ENCODE measurements around the gene NXN.
"Not testable (repeated sequence)": the region's sequence is repeated elsewhere in the genome, so short reads cannot be mapped to it uniquely, and the experiment has no call there.

NXN gene

DNA sequence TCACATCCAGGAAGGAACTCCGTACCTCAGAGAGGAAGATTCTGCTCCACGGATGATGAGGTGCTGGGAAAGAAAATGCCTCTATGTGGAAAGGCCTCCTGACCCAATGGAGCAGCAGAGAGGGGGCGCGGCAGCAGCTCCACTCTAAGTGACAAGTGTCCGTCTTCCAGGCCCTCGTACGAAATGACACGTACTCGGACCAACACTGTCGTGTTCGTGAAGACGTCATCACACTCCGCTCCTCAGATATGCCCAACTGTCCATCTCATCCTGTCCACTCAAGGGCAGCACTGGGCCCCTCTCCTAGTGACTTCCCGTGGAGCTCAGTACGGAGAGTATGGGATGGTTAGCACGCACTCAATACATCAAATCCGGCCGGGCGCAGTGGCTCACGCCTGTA is 165.2 kb downstream of the NXN start:
- no peak for DNase-seq

DNA sequence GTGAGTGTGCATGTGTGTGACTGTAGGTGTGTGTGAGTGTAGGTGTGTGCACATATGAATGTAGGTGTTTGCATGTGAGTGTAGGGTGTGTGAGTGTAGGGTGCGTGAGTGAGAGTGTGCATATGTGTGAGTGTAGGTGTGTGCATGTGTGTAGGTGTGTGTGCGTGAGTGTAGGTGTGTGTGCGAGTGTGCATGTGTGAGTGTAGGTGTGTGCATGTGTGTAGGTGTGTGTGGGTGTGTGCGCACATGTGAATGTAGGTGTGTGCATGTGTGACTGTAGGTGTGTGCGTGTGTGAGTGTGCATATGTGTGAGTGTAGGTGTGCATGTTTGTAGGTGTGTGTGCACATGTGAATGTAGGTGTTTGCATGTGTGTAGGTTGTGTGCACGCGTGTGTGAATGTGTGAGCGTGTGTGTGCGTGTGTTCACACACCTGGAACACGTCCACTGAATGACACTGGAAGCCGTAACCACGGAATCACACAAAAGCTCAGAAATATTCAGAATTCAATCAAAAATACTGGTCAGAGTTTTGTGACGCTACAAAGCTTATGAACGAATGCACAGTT is 166.9 kb downstream of the NXN start:
- no peak for DNase-seq

DNA sequence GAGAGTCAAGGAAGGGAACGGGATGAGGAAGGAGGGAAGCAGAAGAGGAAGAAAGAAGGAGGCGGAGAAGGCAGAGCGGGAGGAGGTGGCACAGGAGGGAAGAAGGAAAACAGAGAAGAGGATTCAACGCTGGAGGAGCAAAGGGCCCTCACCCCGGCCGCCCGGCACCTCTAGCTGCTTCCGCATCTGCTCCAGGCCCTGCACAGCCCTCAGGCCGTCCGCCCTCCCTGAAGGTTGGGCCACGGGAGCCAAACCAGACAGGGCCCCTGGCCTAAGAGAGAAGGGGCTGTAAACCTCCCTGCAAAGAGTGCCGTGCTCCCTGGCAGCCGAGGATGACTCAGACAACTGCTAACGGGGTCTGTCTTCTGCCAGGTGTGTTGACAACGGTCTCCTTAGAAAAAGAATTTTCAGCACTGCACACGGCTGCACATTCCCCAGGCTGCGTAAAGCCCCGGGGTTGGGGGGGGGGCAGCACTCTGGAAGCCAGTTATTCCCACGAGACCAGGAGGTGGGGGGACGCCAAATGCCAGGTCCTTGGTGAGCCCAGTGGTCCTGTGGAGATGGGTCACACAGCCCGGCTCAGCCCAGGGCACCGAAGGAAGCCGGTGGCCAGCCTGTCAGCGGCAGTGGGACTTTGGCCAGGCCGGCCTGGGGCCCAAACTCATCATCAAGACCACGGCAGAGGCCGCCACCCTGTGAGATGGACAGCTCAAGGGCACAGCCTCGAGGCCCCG is 168.4 kb downstream of the NXN start:
- no peak for DNase-seq

DNA sequence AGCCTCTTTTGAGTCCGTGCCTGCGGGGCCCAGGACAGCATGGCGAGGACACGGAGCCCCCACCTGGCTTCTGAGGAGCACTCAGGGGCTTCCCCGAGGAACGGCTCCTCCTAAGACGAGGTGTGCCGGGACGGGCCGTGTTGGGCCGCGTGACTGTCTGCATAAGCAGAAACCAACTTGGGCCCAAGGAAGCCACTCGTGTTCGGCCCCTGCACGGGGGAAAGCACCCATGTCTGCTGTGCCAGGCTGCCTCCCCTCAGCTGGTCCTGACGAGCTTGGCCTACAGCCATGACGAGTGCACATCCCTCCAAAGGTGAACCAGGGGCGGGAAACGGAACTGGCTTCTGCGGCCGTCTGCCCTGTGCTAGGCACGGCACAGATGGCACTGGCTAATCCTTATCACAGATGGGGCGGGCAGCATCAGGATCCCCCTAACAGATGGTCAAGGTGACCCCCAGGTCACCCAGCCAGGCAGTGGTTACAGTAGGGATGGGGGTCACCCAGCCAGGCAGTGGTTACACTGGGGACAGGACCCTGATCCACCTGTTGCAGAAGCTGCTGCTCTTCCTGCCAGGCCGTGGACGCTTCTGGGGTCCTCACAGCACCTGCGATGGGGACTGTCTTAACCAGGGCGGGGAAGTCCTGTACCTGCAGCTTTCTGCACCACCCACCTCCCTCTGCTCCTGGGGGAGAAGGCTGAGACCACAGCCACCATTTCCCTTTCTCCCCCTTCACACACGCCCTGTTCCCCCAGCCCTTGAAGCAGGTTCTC is 171.9 kb downstream of the NXN start:
- no peak for DNase-seq

DNA sequence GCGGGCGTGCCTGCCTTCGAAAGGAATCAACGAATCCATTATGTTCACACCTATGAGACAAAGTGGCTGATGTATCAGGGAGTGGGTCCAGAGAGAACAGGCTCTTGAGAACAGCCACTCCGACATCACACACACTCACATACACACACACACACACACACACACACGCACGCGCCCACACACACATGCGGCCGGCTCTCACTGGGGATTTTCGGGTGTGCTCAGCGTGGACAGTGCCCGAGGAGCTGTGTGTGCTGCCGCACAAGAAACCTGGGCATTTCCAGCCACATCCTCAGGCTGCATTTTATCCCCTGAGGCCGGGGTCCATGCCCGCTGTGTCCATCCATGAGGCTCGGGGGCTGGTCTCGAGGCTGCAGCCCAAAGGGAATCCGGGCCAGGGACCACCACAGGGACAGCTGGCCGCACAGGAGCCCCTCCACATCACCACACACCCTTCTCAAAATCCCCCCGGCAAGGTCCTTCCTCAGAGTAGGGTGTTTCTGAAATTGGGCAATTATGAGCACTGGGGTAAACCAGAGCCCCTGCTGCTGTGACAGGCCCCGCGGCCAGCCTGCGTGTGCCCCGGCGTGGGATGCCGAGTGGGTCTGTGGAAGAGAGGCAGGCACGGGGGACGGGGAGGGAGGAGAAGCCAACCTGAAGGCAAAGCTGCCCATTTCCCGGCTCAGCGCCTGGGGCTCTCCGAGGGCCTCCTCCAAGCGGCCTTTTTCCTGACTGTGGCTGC is 172.6 kb downstream of the NXN start:
- no peak for DNase-seq

DNA sequence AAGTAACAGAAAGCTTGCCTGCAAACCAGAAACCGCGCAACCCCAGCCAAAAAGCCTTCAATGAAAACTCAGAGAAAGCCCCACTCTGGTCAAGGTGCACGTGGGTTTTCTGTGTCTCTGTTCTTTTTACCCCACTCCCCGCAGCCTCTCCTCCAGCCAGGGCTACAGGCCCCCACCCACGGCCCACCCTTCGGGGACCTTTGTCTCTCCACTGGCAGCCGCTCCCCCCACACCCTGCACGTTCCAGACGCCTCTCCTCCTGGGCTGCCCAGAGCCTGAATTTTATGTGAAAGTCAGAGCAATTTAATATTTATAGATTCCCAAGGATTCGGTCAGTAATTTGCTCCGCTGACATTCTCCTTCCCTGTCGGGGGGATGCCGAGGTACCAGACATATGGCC is 173.2 kb downstream of the NXN start:
- no peak for DNase-seq

DNA sequence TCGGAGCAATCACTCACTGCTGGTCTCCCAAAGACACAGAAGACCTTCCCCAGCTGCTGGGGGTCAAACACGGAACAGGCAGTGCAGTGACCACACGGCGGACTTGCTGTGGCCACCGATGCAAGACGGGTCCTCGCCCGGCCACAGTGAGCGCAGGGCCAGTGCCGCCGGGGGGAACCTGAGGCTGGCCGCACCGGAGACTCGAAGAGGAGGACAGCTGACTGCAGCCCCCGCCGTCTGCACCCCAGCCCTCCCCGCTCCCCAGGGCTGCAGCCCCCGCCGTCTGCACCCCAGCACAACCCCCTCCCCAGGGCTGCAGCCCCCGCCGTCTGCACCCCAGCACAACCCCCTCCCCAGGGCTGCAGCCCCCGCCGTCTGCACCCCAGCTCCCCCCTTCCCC is 173.7 kb downstream of the NXN start:
- DNase-seq = not testable (repeated sequence)

DNA sequence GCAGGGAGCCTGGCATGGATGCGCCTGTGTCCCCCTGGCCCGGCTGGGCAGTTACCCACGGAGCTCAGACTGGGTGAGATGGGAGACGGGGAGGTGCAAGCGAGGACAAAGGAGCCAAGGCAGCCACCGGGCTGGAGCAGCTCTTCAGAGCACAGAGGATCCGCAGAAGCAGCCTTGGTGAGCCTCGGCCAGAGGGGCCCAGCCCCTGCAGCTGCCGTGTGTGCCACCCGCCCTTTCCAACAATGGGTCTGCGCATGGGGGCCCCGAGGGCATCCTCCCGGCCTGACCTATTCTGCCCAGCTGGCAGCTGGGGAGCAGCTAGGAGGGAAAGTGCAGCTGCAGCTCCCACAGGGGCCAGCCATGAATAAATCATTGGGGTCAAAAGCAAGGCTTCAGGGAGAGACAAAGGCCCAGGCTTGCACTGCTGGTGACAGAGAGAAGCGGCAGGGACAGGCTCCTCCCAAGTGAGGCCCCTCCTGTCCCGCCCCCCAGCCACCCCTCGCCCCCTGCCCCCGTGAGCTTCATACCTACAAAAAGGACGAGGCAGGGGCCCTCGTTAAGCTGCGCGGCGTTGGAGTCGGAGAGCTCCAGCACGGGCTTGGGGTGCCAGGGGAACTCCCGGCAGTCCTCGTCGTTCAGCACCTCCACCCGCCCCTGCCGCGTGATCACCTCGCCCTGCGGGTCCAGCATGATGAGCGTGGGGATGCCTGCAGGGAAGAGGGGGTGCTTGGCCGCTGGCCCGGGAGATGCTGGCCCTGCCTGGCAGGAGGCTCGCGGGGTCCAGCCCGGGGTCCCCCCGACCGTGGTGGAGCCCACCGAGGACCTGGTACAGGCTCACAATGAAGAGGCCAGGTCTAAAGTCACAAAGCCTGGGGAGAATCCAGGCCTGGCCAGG is 174.8 kb downstream of the NXN start:
- no peak for DNase-seq

DNA sequence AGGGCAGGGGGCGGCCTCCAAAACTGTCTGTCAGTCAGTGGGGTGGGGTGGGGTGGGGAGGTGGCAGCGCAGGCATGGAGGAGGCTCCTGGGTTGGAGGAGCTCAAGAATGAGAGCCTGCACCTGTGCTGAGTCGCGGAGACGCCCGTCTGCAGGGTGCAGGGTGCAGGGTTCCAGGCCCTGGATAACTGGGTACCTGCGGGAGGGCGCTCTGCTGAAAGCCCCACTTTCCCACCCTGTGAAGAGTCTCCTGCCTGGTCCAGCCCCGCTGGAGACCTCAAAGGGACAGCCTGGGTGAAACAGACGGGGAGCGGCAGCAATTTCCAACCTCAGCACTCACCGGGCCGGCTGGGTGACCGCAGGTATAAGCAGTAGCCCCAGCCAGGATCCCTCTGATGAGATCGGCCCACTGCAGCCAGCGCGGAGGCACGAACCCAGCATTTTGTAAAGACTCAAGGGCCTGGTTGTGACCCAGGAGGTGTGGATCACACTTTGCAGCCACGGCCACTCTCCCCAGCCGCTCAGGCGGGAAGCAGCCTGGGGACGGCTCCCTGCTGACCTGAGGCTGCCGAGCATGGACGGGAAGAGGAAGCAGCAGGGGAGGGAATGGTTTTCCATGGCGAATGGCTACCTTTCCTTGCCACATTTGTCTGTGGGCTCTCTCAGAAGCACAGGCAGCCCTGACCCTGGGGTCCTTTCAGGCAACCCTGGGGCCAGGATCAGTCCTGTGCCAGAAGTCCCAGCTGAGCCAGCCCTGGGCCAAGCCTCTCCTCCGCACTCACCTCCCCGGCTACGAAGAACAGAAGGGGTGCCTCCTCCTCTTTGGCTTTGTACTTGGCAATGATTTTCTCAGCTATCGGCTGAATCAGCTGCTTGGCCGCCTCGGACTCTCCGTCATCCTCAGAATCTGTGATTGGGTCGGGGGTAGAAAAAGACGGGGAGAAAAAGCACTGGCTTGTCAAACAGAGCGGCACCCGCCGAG is 176.4 kb downstream of the NXN start:
- DNase-seq = no peak

DNA sequence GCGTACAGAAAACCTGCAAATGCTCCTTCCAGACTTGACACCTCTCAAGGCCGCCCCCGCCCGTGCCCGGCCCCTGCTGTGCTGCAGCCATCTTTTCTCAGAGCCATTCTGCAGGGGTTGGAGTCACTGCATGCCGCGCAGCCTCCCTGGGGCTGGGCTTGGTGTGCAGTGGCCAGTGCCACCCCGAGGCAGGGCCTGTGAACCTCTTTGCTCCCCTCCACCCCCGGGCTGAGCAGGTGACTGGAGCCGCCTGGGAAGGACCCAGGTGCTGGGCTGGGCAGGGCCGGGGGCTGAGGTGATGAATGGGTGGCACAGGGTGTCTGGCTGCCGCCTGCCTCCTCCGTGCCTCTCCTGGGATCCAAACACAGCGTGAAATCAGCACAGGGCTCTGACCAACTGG is 177.1 kb downstream of the NXN start:
- no peak for DNase-seq

DNA sequence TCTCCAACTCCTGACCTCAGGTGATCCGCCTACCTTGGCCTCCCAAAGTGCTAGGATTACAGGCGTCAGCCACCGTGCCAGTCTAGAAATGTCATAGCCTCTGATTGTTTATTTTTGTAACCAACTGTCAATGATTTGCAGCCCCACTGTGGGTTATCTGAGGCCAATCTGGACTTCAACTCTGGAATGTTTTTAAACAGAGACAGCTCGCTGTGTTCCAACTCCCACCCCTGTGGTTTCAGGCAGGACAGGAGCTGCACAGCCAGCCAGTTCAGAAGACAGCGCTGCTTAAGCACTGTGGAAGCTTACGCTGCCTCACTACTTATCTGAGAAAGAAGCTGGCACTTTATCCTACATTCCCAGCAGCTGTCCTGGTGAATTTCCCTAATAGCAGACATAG is 177.9 kb downstream of the NXN start:
- DNase-seq = no peak

DNA sequence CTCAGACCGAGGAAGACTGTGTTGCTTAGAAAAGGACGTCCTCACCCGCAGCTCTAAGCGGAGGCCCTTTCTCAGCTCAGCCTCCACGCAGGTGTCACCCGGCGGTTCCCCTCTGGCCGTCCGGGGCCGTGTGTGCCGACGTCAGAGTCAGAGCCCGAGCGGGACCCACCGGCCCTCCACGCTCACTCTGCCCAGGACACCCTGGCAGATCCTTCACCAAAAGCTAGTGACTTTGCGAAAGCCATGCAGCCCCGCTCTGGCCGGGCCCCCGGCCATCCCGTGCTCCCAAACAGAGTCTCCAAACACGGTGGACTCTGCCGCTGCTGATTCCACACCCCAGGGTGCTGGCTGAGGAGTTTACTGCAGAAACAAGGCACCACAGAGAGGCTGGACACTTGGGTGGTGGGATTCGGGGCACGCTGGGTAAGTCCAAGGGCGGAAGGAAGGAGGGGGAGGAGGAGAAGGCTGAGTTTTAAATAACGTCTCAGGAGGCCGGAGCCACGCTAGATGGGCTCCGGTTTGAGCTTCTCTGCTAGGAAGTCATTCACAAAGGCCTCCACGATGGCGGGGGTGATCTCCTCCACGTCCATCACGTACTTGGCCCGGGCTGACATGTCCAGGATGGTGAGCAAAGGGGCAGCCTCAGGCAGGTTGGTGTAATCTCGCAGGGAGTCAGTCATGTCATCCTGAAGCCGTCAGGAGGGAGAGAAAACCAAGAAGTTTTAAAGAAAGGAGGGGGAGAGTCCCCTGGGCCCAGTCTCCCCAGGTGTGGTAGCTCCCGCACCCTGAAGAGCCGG is 178.9 kb downstream of the NXN start:
- DNase-seq = no peak

DNA sequence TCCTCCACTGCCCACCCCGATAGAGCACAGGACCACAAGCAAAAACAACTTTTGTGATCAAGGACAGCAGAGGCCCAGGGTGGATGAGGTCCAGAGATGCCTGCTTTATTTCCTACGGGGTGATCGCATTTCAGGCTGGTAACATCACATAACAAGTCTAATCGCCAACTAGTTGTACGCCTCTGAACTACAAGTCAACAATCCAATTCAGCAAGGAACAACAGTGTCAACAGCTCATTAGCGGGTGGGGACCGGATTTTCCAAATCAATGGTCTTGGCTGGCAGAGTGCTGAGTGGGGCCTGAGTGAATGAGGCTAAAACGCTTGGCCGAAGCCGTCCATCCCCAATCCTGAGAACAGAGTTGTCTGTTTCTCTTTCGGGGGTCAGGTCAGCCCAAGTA is 180.3 kb downstream of the NXN start:
- DNase-seq = no peak

DNA sequence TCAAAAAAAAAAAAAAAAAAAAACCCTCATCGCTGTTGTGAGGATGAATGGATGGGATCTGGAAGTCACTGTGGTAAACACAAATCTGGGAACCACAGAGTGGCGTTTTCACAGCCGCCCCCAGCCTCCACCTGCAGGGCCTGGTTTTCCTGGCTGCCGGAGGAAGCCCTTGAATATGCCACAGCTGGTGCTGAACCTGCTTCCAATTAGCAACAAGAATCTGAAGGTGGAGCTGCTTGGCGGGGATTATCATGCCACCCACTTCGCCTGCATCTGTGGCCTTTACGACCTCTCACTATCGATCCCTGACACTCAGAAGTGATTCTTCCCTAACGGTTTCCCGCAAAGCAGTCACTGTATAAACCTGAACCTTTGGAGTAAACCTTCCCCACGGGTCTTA is 181.3 kb downstream of the NXN start:
- no peak for DNase-seq

DNA sequence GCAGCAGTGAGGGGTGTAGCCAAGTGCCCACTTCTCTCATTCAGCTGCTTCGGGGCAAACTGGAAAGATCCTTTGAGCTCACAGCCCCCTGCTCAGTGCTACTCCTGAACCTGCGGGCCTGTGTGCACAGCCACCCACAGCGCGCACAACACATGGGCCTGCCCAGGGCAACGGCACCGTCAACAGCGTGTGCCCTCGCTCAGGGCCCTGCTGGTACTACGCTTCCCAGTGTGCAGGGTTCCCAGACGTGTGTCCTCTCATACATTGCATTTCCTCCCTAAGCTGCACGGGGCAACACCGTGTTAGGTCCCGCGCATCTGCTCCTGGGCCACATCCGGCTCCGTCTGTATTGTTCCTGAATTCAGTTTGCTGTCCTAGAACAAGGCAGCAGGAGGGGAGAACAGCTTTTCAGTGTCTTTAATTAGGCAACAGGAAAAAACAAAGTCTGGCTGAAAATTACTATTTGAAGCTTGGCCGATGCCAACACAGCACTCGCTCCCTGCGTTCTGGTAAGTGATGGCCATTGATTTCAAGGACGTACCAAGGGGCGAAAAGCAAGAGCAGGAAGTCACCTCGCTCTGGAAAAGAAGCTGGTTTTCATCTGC is 182.2 kb downstream of the NXN start:
- DNase-seq = no peak

DNA sequence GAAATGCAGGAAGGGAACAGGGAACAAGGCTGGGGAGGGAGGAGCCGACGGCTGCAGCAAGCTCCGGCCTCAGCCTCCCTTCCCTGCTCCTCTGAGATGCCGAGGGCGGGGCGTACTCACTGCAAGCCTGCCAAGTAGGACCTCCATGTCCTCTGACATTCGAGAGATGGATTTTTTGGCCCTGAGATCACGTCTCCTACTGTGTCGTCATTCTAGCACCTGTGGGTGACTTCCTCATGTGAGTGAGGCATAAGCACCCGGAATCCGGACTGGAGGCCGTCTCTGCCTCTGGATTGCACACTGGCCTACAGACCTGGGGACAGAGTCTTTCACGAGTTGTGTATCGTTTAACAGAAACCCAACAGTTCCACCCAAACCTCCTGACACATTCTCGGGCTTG is 183.0 kb downstream of the NXN start:
- no peak for DNase-seq

DNA sequence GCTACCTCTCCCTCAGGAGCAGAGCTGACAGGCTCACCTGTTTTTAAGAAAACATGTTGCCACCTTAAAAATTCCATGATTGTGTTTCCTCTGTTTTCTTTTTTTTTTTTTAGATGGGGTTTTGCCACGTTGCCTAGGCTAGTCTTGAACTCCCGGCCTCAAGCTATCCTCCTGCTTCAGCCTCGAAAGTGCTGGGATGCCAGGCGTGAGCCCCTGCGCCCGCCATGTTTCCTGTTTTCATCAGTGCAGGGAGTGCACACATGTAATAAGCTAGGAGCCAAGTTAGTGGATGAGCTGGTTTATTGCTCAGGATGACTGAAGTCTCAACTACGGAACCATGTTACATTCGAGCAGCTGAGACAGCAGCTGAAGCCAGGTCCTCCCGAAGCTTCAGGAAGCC is 183.9 kb downstream of the NXN start:
- no peak for DNase-seq

DNA sequence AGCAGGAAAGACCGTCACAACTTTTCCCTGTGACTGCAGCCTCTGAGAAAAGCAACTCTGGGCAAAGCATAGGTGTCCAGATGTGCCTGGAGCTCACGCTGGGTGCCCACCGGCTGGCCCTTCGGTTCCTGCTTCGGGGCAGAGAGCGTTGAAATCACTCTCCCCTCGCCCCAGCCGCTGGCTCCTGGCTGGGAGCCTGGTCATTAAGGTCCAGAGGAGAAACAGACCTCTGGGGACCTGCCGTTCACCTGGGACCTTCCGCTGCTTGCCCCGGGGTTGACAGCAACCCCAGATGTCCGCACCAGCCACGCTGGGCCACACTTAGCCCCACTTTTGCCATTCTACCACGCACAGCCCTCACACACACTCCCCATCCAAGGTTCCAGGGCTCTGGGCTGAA is 184.3 kb downstream of the NXN start:
- no peak for DNase-seq

DNA sequence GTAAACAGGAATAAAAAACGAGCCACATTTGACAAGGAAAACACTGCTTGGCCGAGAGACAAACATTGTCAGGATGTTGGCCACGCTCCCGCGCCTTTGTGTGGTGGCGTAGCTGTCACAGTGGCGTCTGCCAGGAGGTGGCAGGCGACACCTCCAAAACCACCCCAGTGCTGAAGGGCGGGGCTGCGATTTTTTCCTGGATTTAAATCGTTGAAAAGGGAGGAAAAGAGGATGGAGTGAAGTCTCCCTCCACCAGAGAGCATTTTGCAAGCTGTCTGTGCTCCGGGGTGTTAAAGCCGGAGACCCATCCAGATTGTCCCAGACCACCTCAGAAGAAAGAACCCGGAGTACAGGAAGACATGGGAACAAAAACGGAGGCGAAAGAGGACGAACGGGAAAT is 184.7 kb downstream of the NXN start:
- peak; percentile 1 to 35 for DNase-seq

DNA sequence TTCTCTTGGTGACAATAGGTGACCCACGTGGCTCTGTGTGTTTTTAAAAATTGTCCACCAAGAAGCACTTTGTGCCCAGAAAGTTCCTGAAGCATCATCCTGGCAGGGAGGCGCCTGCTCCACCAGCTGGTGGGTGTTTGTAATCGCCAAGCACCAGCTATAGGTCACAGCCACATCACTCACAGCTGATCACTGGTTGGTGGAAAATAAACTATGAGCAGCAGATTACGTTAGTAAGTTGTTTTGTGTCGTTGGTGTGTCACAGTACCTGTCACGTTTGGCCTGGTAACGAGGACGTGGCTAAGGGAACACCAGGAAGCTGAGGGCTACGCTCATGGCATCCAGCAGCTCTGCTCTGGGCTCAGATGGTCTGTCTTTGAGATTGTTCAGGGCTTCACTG is 187.3 kb downstream of the NXN start:
- no peak for DNase-seq

All from NCI-H187 (cell line).